ENCODE results near the gene SNRPA.
"Not testable (repeated sequence)": the region's sequence is repeated elsewhere in the genome, so short reads cannot be mapped to it uniquely, and the experiment has no call there.

The SNRPA gene

GRCh38 chr19:40721936-40722661, 28.9 kb upstream of the SNRPA start:
- DNase-seq = no peak

DNA sequence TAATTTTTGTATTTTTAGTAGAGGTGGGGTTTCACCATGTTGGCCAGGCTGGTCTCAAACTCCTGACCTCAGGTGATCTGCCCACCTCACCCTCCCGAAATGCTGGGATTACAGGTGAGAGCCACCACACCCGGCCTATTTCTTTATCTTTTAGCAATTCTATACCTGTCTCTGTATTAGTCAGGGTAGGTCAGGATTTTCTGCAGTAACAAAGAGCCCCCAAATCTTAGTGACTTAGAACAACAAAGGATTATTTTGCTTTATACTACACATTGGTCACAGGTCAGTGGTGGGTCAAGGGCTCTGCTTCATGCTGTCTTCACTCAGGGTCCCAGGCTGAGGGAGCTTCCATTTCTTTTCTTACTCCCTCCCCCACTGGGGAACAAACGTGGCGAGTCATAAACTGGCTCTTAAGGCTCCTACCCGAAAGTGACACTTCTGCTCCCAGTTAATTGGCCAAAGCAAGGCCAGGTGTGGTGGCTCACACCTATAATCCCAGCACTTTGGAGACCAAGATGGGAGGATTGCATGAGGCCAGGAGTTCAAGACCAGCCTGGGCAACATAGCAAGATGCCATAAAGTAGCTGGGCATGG, 27.2 kb upstream of the SNRPA start:
- no peak for DNase-seq

DNA sequence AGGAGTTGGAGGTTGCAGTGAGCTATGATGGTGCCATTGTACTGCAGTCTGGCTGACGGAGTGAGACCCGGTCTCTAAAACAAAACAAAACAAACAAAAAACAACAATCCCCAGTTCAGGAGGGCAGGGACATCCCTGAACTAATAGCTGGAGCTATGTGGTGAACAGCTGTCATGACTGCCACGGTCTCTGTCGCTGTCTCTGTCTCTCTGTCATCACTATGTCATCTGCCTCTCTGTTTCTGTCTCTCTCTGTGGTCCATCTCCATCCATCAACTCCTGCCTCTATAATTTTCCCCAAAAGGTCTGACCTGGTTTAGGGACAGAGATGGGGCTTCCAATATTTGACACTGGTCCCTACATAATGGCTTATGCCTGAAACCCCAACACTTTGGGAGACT, 26.7 kb upstream of the SNRPA start:
- DNase-seq = no peak

GRCh38 chr19:40724855-40725254, 26.1 kb upstream of the SNRPA start:
- DNase-seq = no peak

DNA sequence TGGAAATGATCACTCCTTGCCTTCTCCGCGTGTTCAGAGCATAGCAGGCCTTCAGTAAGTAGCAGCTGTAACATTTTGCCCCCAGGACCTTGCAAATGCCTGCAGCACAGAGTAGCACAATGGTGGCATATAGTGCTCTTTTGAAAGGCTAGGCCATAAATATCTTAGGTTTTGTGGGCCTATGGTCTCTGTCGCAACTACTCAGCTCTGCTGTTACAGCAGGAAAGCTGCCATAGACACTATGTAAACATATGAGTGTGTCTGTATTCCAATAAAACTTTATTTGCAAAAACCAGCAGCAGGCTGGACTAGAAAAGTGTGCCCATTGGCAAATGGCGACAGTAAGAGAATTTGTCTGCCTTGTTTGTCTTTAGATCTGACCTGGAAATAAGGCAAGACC, 24.7 kb upstream of the SNRPA start:
- no peak for DNase-seq

DNA sequence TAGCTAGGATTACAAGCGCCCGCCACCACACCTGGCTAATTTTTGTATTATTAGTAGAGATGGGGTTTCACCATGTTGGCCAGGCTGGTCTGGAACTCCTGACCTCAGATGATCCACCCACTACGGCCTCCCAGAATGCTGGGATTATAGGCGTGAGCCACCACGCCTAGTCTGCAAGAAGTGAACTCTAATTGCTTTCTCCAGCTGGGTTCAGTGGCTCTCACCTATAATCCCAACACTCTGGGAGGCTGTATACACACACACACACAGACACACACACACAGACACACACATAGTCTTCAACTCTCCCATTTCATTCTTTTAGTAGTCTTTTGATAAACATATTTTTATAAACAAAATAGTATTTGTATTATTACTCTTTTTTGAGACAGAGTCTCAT, 20.9 kb upstream of the SNRPA start:
- not testable (repeated sequence) for DNase-seq

- not testable (repeated sequence) for DNase-seq
Observed at GRCh38 chr19:40732304-40732703, 18.7 kb upstream of the SNRPA start.

- no peak for DNase-seq
Observed at GRCh38 chr19:40733149-40733548, 17.9 kb upstream of the SNRPA start.

DNA sequence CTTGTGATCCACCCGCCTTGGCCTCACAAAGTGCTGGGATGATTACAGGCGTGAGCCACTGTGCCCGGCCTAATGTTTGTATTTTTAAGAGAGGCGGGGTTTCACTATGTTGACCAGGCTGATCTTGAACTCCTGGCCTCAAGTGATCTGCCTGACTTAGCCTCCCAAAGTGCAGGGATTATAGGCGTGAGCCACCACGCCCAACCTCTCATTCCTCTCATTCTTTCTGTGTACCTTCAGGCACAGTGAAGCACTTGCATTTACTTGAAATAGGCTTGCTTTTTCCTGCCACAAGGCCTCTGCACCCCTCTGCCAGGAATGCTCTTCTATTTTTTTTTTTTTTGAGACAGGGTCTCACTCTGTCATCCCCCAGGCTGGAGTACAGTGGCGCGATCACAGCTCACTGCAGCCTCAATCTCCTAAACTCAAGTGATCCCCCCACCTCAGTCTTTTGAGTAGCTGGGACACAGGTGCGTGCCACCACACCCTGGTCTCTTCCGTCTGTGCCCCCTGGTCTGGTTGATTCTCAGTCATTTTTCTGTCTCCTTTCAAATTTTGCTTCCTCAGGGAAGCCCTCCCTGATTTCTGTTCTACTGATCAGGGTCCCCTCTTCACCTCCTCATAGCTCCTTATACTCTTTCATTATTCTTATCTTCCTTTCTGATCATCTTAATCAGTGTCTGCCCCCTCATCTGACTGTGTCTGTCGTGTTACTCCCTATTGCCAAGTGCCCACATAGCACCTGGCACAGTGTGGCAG, 15.8 kb upstream of the SNRPA start:
- no peak for DNase-seq

DNA sequence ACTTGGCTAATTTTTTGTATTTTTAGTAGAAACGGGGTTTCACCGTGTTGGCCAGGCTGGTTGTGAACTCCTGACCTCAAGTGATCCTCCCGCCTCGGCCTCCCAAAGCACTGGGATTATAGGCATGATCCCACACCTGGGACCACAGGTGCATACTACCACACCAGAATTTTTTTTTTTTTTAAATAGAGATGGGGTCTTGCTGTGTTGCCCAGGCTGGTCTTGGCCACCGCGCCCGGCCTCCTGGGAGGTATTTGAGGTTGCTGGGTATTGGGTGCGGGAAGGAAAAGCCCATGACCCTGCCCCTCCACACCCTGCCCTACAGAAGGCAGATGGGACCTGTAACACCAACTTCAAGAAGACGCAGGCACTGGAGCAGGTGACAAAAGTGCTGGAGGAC, 14.3 kb upstream of the SNRPA start:
- no peak for DNase-seq

- DNase-seq = no peak
Observed at GRCh38 chr19:40737102-40737644, 13.8 kb upstream of the SNRPA start.

GRCh38 chr19:40739030-40739839, 11.8 kb upstream of the SNRPA start:
- DNase-seq = no peak

DNA sequence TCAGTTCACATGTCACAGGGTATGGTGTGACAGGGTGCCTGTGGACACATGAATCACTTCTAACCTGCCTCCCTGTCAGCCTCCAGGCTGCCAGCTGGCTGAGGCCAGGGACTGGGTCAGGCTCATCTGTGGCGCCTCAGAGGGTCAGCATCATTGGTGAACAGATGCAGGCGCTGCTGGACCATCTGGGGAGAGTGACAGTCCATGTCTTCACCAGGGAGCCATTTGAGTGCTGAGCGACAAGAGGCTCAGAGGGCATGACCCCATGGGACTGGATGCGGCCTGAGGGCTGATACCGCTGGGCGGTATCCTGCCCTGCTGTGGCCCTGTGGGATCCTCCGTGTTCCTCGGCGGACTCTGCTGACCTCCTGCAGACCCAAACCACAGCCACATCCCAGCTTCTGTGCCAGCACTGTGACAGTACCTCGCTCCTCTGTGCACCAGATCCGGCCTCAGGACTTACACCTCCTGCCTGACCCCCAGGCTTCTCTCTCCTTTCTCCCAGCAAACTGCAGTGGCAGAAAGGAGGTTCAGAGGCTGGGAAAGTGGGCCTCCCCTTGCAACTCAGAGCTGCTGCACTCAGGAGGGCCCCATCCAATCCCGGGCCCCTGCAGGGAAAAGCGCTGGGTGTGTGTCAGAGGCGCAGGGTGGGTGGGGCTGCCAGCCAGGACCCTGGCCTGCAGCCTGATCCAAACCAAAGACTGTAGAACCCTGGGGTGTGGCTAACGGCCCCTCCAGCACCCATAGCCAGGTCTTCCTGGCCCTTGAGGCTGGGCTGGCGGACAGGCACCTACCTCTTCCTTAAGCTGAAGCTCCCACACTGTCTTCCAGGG, 10.9 kb upstream of the SNRPA start:
- no peak for DNase-seq

GRCh38 chr19:40740747-40741146, 10.3 kb upstream of the SNRPA start:
- DNase-seq = no peak

DNA sequence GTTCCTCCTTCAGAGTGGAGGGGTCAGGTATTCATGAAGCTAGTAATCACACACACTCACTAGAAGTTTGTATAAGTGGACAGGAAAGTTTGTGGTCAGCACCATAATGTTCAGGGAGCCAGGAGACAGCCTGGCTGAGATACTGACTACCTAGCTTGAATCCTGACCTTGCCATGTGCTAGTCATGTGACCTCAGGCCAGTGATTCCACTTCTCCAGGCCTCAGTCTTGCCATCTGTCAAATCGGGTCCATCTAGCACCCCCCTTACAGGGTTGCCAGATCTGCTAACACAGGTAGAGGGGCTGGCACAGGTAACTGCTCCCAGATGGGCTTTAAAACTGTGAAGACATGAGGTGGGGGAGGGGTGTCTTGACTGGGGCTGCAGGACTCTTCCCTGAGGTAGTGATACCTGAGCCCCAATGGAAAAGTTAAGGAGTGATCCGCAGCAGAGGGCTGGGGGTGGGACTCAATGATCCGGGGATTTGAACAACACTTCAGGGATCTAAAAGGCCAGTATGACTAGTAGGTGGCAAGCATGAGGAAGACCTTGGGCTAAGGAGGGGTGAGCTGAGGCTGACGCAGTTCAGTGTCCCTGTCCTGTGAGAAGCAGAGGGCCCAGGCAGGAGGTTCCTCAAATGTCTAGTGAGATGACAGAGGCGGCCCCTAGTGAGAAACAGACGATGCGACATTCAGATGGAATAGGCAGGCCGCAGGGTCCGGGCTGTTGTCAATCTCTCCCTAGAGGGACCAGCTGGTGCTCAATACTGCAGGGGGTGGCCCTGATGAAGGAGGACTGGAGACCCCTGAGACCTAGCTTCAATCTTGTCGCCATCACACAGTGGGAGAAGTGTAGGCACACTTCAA, 9.2 kb upstream of the SNRPA start:
- DNase-seq = no peak

- DNase-seq = no peak
Observed at GRCh38 chr19:40742477-40742876, 8.5 kb upstream of the SNRPA start.

GRCh38 chr19:40742886-40743285, 8.1 kb upstream of the SNRPA start:
- DNase-seq = no peak

DNA sequence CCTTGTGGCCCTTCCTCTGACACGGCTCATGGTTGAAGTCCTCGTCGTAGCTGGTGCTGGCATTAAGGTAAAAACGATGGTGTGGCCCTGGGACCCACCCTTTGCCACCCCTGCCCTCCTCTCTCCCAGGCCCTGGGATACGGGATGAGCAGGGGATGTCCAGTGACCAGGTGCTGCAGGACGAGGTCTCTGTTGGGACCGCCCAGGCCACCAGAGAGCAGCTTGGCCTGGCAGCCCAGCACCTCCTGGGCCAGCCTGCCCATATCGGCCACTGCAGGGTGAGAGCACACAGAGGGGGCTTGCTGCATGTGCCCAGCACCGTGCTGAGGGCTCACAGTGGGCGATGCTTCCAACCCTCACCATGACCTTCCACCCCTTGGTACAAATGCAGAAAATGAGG, 7.1 kb upstream of the SNRPA start:
- DNase-seq = no peak

DNA sequence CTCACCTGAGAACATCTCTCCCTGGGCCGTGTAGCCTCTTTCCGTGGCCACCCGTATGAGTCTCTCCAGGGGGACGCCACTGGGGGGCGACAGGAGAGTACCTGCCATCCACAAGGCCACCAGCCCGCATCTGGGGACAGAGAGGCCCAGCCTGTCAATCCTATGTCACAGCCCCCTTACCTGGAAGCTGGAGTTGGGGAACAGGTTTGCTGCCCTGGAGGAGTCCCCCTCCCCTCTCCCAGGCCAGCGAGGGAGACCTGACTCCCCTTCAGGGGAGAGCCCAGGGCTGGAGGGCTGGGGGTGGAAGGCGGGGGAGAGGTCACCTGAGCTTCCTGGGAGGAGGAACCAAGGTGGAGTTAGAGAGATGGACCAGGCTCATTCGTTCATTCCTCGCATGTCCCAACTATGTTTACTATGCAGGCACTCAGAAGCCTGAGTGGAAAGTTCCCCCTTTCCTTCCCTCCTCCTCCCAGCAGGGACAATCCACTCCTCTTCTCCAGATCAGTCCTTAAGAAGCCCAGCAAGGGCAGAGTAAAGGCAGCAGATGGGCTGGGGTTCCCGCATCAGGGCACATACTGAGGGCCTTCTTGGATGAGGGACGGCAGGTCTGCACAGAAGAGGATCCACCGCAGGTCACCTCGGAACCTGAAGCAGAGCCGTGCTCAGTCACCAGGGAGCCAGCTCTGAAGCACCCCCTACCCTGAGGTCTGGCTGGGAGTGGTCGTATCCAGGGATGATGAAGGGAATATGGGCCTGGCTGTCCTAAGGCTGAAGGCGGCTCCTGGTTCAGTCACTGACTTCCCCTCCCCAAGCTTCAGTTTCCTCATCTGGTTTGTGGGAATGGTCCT, 6.2 kb upstream of the SNRPA start:
- no peak for DNase-seq

DNA sequence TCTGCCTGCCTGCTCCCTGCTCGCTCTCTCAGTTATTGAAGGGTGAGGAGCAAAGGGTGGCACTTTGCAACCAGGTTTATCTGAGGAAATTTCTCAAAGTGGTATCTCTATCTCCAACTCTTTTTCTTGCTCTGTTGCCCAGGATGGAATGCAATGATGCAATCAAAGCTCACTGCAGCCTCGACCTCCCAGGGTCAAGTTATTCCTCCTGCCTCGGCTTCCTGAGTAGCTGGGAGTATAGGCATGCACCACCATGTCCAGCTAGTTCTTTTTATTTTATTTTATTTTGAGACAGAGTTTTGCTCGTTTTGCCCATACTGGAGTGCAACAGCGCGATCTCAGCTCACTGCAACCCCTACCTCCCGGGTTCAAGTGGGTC, 5.6 kb upstream of the SNRPA start:
- no peak for DNase-seq
